ENCODE results near the gene GTF2A2.

The GTF2A2 gene

DNA sequence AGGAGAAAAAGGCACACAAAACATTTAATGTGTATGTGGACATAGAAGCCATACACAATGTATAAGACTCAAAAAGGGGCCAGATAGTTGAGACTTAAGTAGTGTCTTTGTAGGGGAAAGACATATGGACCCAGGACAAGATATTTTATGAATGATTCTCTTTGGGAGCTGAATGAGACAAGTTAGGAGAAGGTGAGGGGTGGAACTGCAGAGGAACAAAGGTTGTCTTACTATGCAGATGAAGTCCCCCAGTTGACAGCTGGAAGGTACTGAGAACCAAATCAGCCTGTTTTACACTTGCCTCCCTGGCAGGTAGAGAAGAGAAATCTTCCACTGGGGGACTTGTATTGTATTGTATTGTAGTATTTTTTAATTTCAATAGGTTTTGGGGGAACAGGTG is 60.7 kb downstream of the GTF2A2 start:
- no peak for DNase-seq

DNA sequence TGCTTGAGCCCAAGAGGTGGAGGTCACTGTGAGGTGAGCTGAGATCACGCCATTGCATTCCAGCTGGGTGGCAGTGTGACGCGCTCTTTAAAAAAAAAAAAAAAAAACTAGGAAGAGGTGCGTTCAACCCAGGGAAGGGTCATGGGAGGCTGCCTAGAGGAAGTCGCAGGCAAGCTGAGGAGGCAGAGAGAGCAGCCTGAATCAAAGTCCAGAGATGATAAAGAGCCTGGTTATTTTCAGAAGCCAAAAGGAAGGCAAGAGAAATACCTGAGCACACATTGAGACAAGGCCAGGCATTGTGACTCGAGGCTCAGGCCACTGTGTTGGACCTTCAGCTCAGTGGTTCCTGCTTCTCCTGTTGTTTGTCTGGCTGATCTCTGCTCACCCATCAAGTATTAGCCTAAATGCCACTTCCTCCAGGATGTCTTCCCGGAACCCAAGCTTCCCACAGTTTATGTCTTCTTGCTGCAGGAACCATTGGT is 61.8 kb downstream of the GTF2A2 start:
- no peak for DNase-seq

DNA sequence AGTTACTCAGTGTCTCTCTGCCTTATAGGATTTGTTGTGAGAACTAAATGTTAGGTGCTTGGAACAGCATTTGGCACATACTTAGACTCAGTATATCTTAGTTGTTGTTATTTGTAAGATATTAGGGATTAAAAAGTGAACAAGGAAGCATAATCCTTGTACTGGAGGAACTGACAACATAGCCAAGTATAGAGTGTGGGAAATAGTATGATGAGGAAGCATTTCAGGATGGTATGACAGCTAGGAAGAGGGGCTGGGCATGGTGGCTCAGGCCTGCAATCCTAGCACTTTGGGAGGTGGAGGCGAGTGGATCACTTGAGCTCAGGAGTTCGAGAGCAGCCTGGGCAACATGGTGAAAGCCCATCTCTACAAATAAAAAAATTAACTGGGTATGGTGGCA is 62.3 kb downstream of the GTF2A2 start:
- DNase-seq, result no peak

DNA sequence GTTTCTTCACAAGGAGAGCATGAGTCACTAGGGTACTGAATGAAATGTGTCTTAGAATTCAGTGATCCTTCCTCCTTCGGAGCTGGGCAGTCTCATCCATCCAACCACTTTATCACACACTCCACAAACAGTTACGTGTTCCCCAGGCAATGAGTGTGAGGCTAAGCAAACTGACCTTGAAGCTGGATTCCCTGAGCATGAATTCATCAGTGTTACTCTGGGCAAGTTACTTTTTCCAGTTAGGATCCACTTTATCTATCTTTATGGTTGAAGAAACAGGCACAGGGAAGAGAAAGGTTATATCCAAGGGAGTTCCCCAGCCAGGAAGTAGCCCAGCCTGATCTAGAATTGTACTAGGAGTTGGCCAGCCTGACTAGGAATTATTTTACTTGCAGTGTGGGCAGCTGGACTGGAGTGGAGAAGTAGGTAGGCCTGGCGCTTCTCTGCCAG is 62.8 kb downstream of the GTF2A2 start:
- DNase-seq, result no peak

DNA sequence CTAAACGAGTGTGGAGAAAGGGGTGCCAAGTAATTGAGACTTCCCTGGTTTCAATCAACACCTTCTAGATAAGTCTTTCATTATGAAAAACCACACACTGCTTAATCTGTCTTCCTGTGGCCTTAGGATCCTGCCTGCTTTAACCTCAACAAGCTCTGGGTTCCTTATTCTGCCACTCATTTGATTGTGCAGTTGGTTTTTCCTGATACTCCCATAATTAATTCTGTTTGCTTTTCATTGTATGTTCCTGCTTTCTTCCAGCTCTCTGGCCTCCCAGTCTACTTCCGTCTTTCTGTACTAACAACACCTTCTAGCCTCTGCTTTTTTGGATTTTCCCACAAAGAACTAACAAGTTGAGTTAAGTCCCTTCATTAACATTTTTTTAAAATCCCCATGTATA is 66.0 kb downstream of the GTF2A2 start:
- DNase-seq, result no peak

DNA sequence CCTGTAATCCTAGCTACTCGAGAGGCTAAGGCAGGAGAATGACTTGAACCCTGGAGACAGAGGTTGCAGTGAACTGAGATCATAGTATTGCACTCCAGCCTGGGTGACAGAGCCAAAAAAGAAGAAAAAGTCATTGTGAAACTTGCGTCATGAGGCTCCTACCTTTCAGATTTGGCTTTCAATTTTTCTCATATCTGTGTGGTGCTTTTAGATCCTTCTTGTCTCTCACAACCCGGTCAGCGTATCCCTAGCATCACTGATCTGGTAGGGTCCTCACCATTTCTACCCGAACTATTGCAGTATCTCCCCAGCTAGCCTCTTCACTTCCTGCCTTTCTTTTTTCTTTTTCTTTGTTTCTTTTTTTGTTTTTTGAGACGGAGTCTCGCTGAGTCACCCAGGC is 67.3 kb downstream of the GTF2A2 start:
- DNase-seq, result no peak

All from activated CD4-positive, alpha-beta T cell treated with anti-CD3 and anti-CD28 coated beads, Interleukin-2, amount 50 U/mL, for 4 hours (primary cell).